ENCODE data around the gene NUSAP1. TPM values are rescaled to one million over a fixed set of nuclear protein-coding genes. Genes with fewer than 3 reads are reported as not detected.

Gene NUSAP1
- total RNA-seq, 1 experiment from 2014 or later, result 146 TPM

- TF ChIP-seq TCF7L2 (IDR thresholded peaks at IDR 0.05; ENCODE audit: borderline replicate concordance, extremely low read depth, insufficient read depth, insufficient read length) (no peak), POLR2AphosphoS5 (IDR thresholded peaks at IDR 0.05; ENCODE audit: low read depth, low read length) (no peak), JUND (IDR thresholded peaks at IDR 0.05) (no peak)
Measured at GRCh38 chr15:41304149-41304770, 28.4 kb upstream of the NUSAP1 start (continued).

GRCh38 chr15:41307679-41308078, 25.0 kb upstream of the NUSAP1 start:
- peaks cover 10 to 11% of the 10 kb centered on the region in 2 experiments; a peak in 2 of 4 replicates for H3K36me3 ChIP-seq (ENCODE audit: control insufficient read depth in 1 of 2, insufficient read depth in 2 of 2, low read length in 2 of 2)
- POLR2A ChIA-PET, result no interaction called here
- CTCF ChIA-PET, result no interaction called here

More at GRCh38 chr15:41307679-41308078, 25.0 kb upstream of the NUSAP1 start:
- H3K9ac ChIP-seq (ENCODE audit: low read length), result no peak overlapping the region
- no peak overlapping the region for H3K27ac ChIP-seq (ENCODE audit: low read depth, low read length)
- intact Hi-C loops (cut with micrococcal nuclease), result no loop called here
- H3K4me2 ChIP-seq (ENCODE audit: low read length), result no peak overlapping the region
- TF ChIP-seq CBX3 (IDR thresholded peaks at IDR 0.05; ENCODE audit: low read depth), result no peak
- TF ChIP-seq REST (IDR thresholded peaks at IDR 0.05; ENCODE audit: low read depth), result no peak
- no peak for TF ChIP-seq RAD21 (IDR thresholded peaks at IDR 0.05; ENCODE audit: low read depth)
- H3K4me3 ChIP-seq (replicated peaks in 1 of 2; ENCODE audit: low read depth in 1 of 2, low read length in 2 of 2), result no peak overlapping the region
- H3K79me2 ChIP-seq (ENCODE audit: insufficient read depth, low read length), result peaks cover 7% of the 10 kb centered on the region; the same call in 1 of the 2 replicates
- no peak for DNase-seq (ENCODE audit: low read depth, low spot score)
- no peaks in the 10 kb centered on the region for H3K9me3 ChIP-seq (ENCODE audit: control insufficient read depth in 1 of 2, insufficient read depth in 1 of 2, low read depth in 1 of 2, low read length in 2 of 2)
- no peaks in the 10 kb centered on the region for H3K9me2 ChIP-seq (ENCODE audit: insufficient read depth)
- no TSS peak for BruUV-seq (replicated peaks)
- RAD21 ChIA-PET (ENCODE audit: low non-redundant PET in 1 of 2, low total read pairs in 2 of 2, uncharacterized antibody in 2 of 2, unreplicated experiment in 2 of 2), result no interaction called here
- H3K4me1 ChIP-seq (ENCODE audit: control insufficient read depth in 1 of 2, insufficient read depth in 2 of 2, low read length in 2 of 2), result no peaks in the 10 kb centered on the region
- H2AFZ ChIP-seq (ENCODE audit: low read depth, low read length, poor library complexity, severe bottlenecking), result no peak overlapping the region
- ATAC-seq, result no peak
- no peaks in the 10 kb centered on the region for H3K27me3 ChIP-seq (ENCODE audit: insufficient read depth, low read length)
- peaks cover 7% of the 10 kb centered on the region; the same call in 1 of the 2 replicates for H4K20me1 ChIP-seq (ENCODE audit: insufficient read depth)

All from HCT116 (cell line).